ENCODE results near the gene SULT4A1. TPM values are rescaled to one million over a fixed set of nuclear protein-coding genes. Genes with fewer than 3 reads are reported as not detected.

The SULT4A1 gene
- total and polyA plus RNA-seq, 2 experiments from 2014 or later, result 1.1 to 2.8 TPM

DNA sequence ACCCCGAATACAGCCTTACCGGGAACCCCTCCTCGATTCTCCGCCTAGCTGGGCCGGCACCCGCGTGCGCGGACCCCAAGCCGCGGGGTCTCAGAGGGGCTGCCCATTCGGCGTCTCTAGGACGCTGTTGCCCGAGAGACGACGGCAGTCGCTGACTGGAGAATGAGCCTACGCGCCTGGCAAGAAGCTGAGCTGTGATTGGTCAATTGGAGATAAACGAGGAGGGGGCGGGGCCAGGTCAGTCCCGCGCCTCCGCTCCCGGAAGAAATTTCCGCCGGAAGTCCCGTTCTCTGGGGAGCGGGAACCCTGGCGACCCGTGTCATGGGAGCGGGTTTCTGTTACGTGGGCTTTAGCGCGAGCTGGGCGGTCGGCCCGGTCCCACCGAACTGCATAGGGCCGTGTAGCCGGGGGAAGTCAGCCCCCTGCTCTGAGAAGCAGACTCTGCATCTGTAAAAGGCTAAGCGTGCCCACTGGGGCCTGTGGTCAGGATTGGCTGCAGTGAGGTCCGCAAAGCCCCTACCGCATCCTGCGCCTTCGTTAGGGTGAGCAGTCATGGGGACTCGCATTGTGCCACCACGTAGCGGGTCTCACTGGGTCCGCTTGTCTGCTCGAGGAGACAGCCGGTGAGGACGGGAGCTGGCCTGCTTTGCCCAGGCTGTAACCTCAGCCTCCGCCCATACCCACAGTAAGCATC, 50.0 kb downstream of the SULT4A1 start, which contains the start of gene EFCAB6:
Gene EFCAB6 (minus strand): TSS at position 157 of the 694 bp plus-strand sequence. CDS start 29,987 bp downstream, outside the sequence.
- WGBS (ENCODE audit: low lambda C conversion rate, missing lambda C conversion rate), result 2% methylated on average over 53 of the region's 55 CpGs
- peak within 1 kb of the TSS; percentile 62 for H3K4me3 ChIP-seq
- H2AFZ ChIP-seq, result peak within 1 kb of the TSS; percentile 76
- TF ChIP-seq EZH2phosphoT487 (IDR thresholded peaks at IDR 0.05; ENCODE audit: low read depth, severe bottlenecking, unreplicated experiment), result no peak
- TF ChIP-seq EZH2 (IDR thresholded peaks at IDR 0.05; ENCODE audit: borderline replicate concordance), result no peak
- TF ChIP-seq, protein P1, sequence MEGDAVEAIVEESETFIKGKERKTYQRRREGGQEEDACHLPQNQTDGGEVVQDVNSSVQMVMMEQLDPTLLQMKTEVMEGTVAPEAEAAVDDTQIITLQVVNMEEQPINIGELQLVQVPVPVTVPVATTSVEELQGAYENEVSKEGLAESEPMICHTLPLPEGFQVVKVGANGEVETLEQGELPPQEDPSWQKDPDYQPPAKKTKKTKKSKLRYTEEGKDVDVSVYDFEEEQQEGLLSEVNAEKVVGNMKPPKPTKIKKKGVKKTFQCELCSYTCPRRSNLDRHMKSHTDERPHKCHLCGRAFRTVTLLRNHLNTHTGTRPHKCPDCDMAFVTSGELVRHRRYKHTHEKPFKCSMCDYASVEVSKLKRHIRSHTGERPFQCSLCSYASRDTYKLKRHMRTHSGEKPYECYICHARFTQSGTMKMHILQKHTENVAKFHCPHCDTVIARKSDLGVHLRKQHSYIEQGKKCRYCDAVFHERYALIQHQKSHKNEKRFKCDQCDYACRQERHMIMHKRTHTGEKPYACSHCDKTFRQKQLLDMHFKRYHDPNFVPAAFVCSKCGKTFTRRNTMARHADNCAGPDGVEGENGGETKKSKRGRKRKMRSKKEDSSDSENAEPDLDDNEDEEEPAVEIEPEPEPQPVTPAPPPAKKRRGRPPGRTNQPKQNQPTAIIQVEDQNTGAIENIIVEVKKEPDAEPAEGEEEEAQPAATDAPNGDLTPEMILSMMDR (IDR thresholded peaks at IDR 0.05; ENCODE audit: poor library complexity), result no peak
- H3K4me1 ChIP-seq (ENCODE audit: insufficient read depth), result peaks cover 11% of the 10 kb centered on the region
- no peaks in the 10 kb centered on the region for H3K36me3 ChIP-seq (replicated peaks; ENCODE audit: insufficient read depth, low read depth)
- H3K4me2 ChIP-seq, result peak within 1 kb of the TSS; percentile 90
- DNase-seq (ENCODE audit: low spot score), result peak; percentile 97
- H3K79me2 ChIP-seq, result peaks cover 10% of the 10 kb centered on the region
- no peaks in the 10 kb centered on the region for H4K20me1 ChIP-seq (ENCODE audit: insufficient read depth, poor library complexity, severe bottlenecking)
- H3K27ac ChIP-seq, result peak within 1 kb of the TSS; percentile 80
- no peaks in the 10 kb centered on the region for H3K9me2 ChIP-seq (replicated peaks; ENCODE audit: insufficient read depth)
- no peaks in the 10 kb centered on the region for H3K27me3 ChIP-seq
- no peaks in the 10 kb centered on the region for H3K9me3 ChIP-seq (ENCODE audit: low read depth)

DNA sequence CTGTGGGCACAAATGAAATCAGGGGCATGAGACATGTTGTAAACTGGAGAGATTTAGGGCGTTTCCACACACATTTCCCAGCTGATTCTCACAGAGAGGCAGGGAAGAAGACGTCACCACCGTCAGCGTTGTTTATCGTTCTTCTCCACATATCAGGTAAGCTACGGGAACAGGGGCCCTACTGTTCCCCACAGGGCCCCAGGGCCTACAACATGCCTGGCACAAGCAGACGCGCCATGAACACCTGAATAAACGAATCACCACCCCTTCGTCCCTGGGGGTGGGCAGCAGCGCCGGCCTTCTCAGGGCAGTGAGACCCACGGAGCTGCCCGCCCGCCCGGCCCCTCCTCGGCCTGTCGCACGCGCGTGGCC, 50.5 kb downstream of the SULT4A1 start:
- H3K79me2 ChIP-seq, result peaks cover 10% of the 10 kb centered on the region
- H3K27ac ChIP-seq, result peak overlapping the region; percentile 68
- DNase-seq (ENCODE audit: low spot score), result peak; percentile 55
- WGBS (ENCODE audit: low lambda C conversion rate, missing lambda C conversion rate), result 2% methylated on average over 18 of the region's 21 CpGs
- H3K4me1 ChIP-seq (ENCODE audit: insufficient read depth), result peaks cover 11% of the 10 kb centered on the region
- no peaks in the 10 kb centered on the region for H3K36me3 ChIP-seq (replicated peaks; ENCODE audit: insufficient read depth, low read depth)
- TF ChIP-seq EZH2phosphoT487 (IDR thresholded peaks at IDR 0.05; ENCODE audit: low read depth, severe bottlenecking, unreplicated experiment), result no peak
- no peak for TF ChIP-seq EZH2 (IDR thresholded peaks at IDR 0.05; ENCODE audit: borderline replicate concordance)
- TF ChIP-seq, protein P1 (IDR thresholded peaks at IDR 0.05; ENCODE audit: poor library complexity), result no peak
- peak overlapping the region; percentile 72 for H2AFZ ChIP-seq
- H4K20me1 ChIP-seq (ENCODE audit: insufficient read depth, poor library complexity, severe bottlenecking), result no peaks in the 10 kb centered on the region
- no peaks in the 10 kb centered on the region for H3K9me2 ChIP-seq (replicated peaks; ENCODE audit: insufficient read depth)
- H3K4me2 ChIP-seq, result peak overlapping the region; percentile 90
- H3K9me3 ChIP-seq (ENCODE audit: low read depth), result no peaks in the 10 kb centered on the region
- H3K4me3 ChIP-seq, result peak overlapping the region; percentile 61
- H3K27me3 ChIP-seq, result no peaks in the 10 kb centered on the region

DNA sequence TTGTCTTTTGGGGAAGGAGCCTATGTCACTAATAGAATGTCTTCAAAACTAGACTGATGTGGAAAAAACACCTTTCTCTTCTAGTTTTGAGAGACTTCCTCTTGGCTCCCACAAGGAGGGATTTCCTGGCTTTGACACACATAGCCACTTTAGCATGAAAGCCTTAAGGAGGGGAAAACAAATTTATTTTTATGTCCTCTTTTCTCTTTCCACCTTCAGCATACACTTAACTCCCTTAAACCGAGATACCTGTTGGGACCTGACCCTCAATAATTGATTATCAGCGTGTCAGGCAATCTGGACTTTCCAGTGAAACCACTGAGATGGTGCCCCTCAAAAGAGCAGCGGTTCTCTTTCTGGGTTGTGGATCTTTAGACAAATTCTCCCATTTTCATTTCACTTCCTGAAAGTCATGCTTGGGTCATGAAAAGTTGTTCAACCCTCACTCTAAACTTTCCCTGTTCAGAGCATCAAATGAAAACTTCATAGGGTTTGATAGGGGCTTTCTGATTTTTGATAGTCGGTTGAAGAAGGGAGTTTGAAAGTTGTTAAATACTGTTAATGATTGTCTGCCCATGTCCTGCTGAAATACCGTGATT, 59.3 kb downstream of the SULT4A1 start:
- no peaks in the 10 kb centered on the region for H3K4me1 ChIP-seq (ENCODE audit: insufficient read depth)
- 85% methylated on average over 5 of the region's 5 CpGs for WGBS (ENCODE audit: low lambda C conversion rate, missing lambda C conversion rate)
- TF ChIP-seq EZH2phosphoT487 (IDR thresholded peaks at IDR 0.05; ENCODE audit: low read depth, severe bottlenecking, unreplicated experiment) (no peak), EZH2 (IDR thresholded peaks at IDR 0.05; ENCODE audit: borderline replicate concordance) (no peak)
- TF ChIP-seq, protein P1 (IDR thresholded peaks at IDR 0.05; ENCODE audit: poor library complexity), result no peak
- no peak overlapping the region for H3K4me3 ChIP-seq
- no peaks in the 10 kb centered on the region for H4K20me1 ChIP-seq (ENCODE audit: insufficient read depth, poor library complexity, severe bottlenecking)
- DNase-seq (ENCODE audit: low spot score), result no peak
- H3K27ac ChIP-seq, result no peak overlapping the region
- no peak overlapping the region for H3K4me2 ChIP-seq
- H3K36me3 ChIP-seq (replicated peaks; ENCODE audit: insufficient read depth, low read depth), result no peaks in the 10 kb centered on the region
- H3K79me2 ChIP-seq, result no peaks in the 10 kb centered on the region
- H3K9me2 ChIP-seq (replicated peaks; ENCODE audit: insufficient read depth), result no peaks in the 10 kb centered on the region
- H3K27me3 ChIP-seq, result no peaks in the 10 kb centered on the region
- H2AFZ ChIP-seq, result no peak overlapping the region
- H3K9me3 ChIP-seq (ENCODE audit: low read depth), result peaks cover 15% of the 10 kb centered on the region

All from hepatocyte (in vitro differentiated cells).